ENCODE results near the gene PHF24. TPM values are rescaled to one million over a fixed set of nuclear protein-coding genes. Genes with fewer than 3 reads are reported as not detected.
A peak's percentile ranks its signal among the peaks of the same experiment; 100 is the strongest.
"Not testable (repeated sequence)": the region's sequence is repeated elsewhere in the genome, so short reads cannot be mapped to it uniquely, and the experiment has no call there.

PHF24 gene
- total and polyA plus RNA-seq, 10 of the 15 experiments (the other 5 are each of a cell fraction or from before 2014, with no cell fraction given), result 0.02 to 0.04 TPM; not detected in 8

DNA sequence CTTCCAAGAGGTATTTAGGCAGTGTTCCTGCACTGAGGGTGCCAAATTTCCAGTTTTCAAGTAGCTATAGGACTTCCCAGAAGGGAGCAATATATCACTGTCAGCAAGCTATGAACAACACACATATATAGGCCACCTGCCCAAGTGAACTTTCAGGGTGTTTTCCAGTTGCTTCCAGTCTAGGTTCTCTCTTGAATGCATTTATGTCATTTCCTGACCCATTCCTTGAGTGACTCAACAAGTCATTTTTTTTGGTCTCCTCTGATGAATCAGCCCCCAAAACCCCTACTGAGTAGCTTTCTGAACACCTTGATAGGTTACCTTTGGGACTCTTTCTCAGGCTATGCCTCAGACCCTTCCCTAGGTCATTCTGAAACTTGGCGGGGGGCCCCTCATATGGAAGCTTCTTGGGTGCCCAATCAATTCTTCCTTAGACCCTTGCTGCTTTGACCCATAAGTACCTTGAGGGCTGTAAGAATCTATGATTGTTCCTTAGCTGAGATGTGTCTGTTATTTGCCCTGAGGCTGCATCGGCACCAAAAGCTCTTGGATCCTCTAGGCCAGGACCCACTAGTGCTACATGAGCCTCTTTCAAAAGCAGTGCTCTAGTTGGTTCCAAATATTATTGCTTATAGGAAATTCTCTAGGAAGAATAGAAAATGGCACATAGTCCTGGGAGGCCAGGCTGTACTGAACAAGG, 43.9 kb downstream of the PHF24 start (continued):
- TF ChIP-seq, protein P1, sequence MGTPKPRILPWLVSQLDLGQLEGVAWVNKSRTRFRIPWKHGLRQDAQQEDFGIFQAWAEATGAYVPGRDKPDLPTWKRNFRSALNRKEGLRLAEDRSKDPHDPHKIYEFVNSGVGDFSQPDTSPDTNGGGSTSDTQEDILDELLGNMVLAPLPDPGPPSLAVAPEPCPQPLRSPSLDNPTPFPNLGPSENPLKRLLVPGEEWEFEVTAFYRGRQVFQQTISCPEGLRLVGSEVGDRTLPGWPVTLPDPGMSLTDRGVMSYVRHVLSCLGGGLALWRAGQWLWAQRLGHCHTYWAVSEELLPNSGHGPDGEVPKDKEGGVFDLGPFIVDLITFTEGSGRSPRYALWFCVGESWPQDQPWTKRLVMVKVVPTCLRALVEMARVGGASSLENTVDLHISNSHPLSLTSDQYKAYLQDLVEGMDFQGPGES (IDR thresholded peaks at IDR 0.05), result no peak

GRCh38 chr9:35002623-35003022, 44.5 kb downstream of the PHF24 start:
- intact Hi-C loops (cut with micrococcal nuclease; ENCODE audit: unreplicated experiment), result no loop called here
- ChIA-PET CTCF (interaction anchor here (1.1 to 2.0 kb wide), 5 partner anchors 11 to 103 kb away, joined by 3 to 14 read pairs (median 6); no protein-coding TSS in a partner anchor), POLR2A (interaction anchor here (1.5 kb wide), 1 partner anchor 9 kb away, joined by 4 read pairs; no protein-coding TSS in a partner anchor), RAD21 (ENCODE audit: unreplicated experiment) (interaction anchor here (0.5 to 2.0 kb wide), 5 partner anchors 10 to 253 kb away, joined by 3 to 5 read pairs (median 5); partner anchors contain the start of gene DNAJB5), SMC1A (ENCODE audit: uncharacterized antibody, unreplicated experiment) (interaction anchor here (1.6 kb wide), 1 partner anchor 49 kb away, joined by 7 read pairs; no protein-coding TSS in a partner anchor)
- FAIRE-seq (no peak), DNase-seq (ENCODE audit: low read depth, low spot score) (no peak), ATAC-seq (peak; percentile 68)
- Histone ChIP-seq H3K4me2 (ENCODE audit: control insufficient read depth, insufficient read depth) (no peak overlapping the region; the same call in 1 of the 2 replicates), H4K20me1 (ENCODE audit: control insufficient read depth, insufficient read depth) (no peaks in the 10 kb centered on the region), H2AFZ (ENCODE audit: control insufficient read depth, low read depth, low read length) (no peak overlapping the region), H3K27ac (ENCODE audit: control insufficient read depth, insufficient read depth) (no peak overlapping the region), H3K4me3 (no peak overlapping the region), H3K27me3 (replicated peaks in 1 of 2; ENCODE audit: control insufficient read depth in 2 of 2, insufficient read depth in 2 of 2, low read length in 1 of 2) (no peaks in the 10 kb centered on the region), H3K4me1 (ENCODE audit: control insufficient read depth, insufficient read depth, low read length) (peaks cover 6% of the 10 kb centered on the region; the same call in 1 of the 2 replicates), H3K79me2 (ENCODE audit: control insufficient read depth, insufficient read depth, low read length) (no peaks in the 10 kb centered on the region), H3K36me3 (ENCODE audit: control insufficient read depth in 2 of 2, insufficient read depth in 2 of 2, low read length in 1 of 2) (no peaks in the 10 kb centered on the region), H3K9ac (ENCODE audit: control insufficient read depth, insufficient read depth, low read length) (no peak overlapping the region), H3K9me3 (replicated peaks; ENCODE audit: control insufficient read depth, insufficient read depth, low read length) (no peaks in the 10 kb centered on the region)
- TF ChIP-seq CUX1 (IDR thresholded peaks at IDR 0.05; ENCODE audit: insufficient replicate concordance, low read depth, low read length), result no peak
- peak; percentile 44 for TF ChIP-seq JUNB (IDR thresholded peaks at IDR 0.05)
- no TSS peak for BruUV-seq (replicated peaks)
- in situ Hi-C loops (cut with MboI), result no loop called here

DNA sequence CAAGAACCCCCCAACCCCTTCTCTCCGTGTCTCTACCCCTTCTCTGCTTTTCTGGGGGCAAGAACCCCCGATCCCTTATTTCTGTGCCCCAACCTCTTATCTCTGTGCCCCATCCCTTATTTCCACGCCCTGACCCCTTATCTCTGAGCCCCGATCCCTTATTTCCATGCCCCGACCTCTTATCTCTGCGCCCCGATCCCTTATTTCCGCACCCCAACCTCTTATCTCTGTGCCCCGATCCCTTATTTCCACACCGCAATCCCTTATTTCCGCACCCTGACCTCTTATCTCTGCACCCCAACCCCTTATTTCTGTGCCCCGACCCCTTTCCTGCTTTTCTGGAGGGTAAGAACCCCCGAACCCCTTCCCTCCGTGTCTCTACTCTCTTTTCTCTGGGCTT, 46.2 kb downstream of the PHF24 start:
- FAIRE-seq, CTCF ChIA-PET: not testable (repeated sequence)

More for the DNA sequence above, 46.2 kb downstream of the PHF24 start:
- H3K4me1 ChIP-seq (ENCODE audit: control insufficient read depth, insufficient read depth, low read length); H3K4me2 ChIP-seq (ENCODE audit: control insufficient read depth, insufficient read depth); H3K9ac ChIP-seq (ENCODE audit: control insufficient read depth, insufficient read depth, low read length); H2AFZ ChIP-seq (ENCODE audit: control insufficient read depth, low read depth, low read length); H3K27me3 ChIP-seq (replicated peaks in 1 of 2; ENCODE audit: control insufficient read depth in 2 of 2, insufficient read depth in 2 of 2, low read length in 1 of 2); H4K20me1 ChIP-seq (ENCODE audit: control insufficient read depth, insufficient read depth); BruUV-seq (replicated peaks); H3K4me3 ChIP-seq; intact Hi-C loops (cut with micrococcal nuclease; ENCODE audit: unreplicated experiment); in situ Hi-C loops (cut with MboI); DNase-seq (ENCODE audit: low read depth, low spot score); SMC1A ChIA-PET (ENCODE audit: uncharacterized antibody, unreplicated experiment); H3K79me2 ChIP-seq (ENCODE audit: control insufficient read depth, insufficient read depth, low read length); ATAC-seq; H3K9me3 ChIP-seq (replicated peaks; ENCODE audit: control insufficient read depth, insufficient read depth, low read length); RAD21 ChIA-PET (ENCODE audit: unreplicated experiment); H3K27ac ChIP-seq (ENCODE audit: control insufficient read depth, insufficient read depth); H3K36me3 ChIP-seq (ENCODE audit: control insufficient read depth in 2 of 2, insufficient read depth in 2 of 2, low read length in 1 of 2): not testable (repeated sequence)
- 82% methylated on average over 14 of the region's 14 CpGs for WGBS (ENCODE audit: insufficient coverage, insufficient replicate concordance, low lambda C conversion rate, missing lambda C conversion rate)
- POLR2A ChIA-PET, result interaction anchor here (0.6 kb wide), 1 partner anchor 8 kb away, joined by 5 read pairs; no protein-coding TSS in a partner anchor
